PFSK-1 (cell line): Measurements from ENCODE around the gene TNFRSF19.

Experiments
- FOXP2 ChIP-seq: optimal IDR thresholded peaks from 2 replicates; pipeline ENCODE3; 2011; ENCODE audit warnings: borderline replicate concordance, control low read depth, inconsistent platforms; ENCODE audit not compliant: insufficient read depth; ENCODE audit errors: extremely low read length, extremely low read depth
- POLR2AphosphoS5 ChIP-seq: IDR thresholded peaks from 2 replicates; pipeline ENCODE4 v1.6.1; 2012; ENCODE audit warnings: low read depth, mild to moderate bottlenecking, control low read depth, low read length, moderate library complexity
- SIN3A ChIP-seq: IDR thresholded peaks from 2 replicates; pipeline ENCODE4 v1.6.1; 2012; ENCODE audit warnings: mild to moderate bottlenecking, low read length, moderate library complexity, borderline replicate concordance; ENCODE audit not compliant: insufficient read depth
- TAF1 ChIP-seq: IDR thresholded peaks from 2 replicates; pipeline ENCODE4 v1.6.1; 2012; ENCODE audit warnings: low read length, control low read depth, borderline replicate concordance; ENCODE audit not compliant: insufficient read depth
- TF ChIP-seq, protein P1 (sequence below), 2 experiments: IDR thresholded peaks; 2 replicates each; pipeline versions ENCODE4 v1.6.1 to v1.8.0; 2011 to 2012; ENCODE audit warnings: low read depth in 2 of 2, low read length in 2 of 2, control low read depth in 1 of 2, inconsistent platforms in 1 of 2, mild to moderate bottlenecking in 1 of 2, moderate library complexity in 1 of 2; ENCODE audit not compliant: insufficient read depth in 1 of 2

TNFRSF19 gene

GRCh38 chr13:23609874-23610576 lies 39.8 kb downstream of the TNFRSF19 start:
- TF ChIP-seq, protein P1, sequence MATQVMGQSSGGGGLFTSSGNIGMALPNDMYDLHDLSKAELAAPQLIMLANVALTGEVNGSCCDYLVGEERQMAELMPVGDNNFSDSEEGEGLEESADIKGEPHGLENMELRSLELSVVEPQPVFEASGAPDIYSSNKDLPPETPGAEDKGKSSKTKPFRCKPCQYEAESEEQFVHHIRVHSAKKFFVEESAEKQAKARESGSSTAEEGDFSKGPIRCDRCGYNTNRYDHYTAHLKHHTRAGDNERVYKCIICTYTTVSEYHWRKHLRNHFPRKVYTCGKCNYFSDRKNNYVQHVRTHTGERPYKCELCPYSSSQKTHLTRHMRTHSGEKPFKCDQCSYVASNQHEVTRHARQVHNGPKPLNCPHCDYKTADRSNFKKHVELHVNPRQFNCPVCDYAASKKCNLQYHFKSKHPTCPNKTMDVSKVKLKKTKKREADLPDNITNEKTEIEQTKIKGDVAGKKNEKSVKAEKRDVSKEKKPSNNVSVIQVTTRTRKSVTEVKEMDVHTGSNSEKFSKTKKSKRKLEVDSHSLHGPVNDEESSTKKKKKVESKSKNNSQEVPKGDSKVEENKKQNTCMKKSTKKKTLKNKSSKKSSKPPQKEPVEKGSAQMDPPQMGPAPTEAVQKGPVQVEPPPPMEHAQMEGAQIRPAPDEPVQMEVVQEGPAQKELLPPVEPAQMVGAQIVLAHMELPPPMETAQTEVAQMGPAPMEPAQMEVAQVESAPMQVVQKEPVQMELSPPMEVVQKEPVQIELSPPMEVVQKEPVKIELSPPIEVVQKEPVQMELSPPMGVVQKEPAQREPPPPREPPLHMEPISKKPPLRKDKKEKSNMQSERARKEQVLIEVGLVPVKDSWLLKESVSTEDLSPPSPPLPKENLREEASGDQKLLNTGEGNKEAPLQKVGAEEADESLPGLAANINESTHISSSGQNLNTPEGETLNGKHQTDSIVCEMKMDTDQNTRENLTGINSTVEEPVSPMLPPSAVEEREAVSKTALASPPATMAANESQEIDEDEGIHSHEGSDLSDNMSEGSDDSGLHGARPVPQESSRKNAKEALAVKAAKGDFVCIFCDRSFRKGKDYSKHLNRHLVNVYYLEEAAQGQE (IDR thresholded peaks at IDR 0.05; ENCODE audit: insufficient read depth in 1 of 2, low read depth in 2 of 2, low read length in 2 of 2): no peak
- TF ChIP-seq TAF1 (no peak), POLR2AphosphoS5 (no peak), SIN3A (no peak), FOXP2 (no peak)

- no peak for TF ChIP-seq POLR2AphosphoS5
- no peak for TF ChIP-seq FOXP2
- TF ChIP-seq TAF1: no peak
- TF ChIP-seq SIN3A: no peak
- TF ChIP-seq, protein P1 (IDR thresholded peaks at IDR 0.05; ENCODE audit: insufficient read depth in 1 of 2, low read depth in 2 of 2, low read length in 2 of 2): no peak
These were observed 40.8 kb downstream of the TNFRSF19 start for GRCh38 chr13:23610966-23611491.

DNA sequence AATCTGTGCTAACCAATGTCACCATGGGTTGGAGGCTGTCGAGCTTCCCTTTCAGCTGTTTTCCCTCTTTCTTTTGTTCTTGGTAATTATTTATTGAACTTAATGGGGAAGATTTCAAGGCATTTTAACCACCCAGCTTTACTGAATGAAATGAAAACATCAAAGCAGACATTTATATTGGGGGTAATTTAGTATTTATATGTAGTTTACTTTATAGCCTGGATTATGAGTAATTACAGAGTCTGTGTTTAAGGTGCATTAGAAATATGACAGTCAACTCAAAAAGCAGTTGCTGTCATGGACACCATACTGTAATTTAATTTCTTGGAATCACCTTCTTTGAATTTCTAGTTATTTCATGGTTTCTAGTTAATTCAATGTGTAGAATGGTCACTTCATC lies 42.0 kb downstream of the TNFRSF19 start:
- TF ChIP-seq FOXP2 (no peak), SIN3A (no peak), POLR2AphosphoS5 (no peak), TAF1 (no peak)
- TF ChIP-seq, protein P1 (IDR thresholded peaks at IDR 0.05; ENCODE audit: insufficient read depth in 1 of 2, low read depth in 2 of 2, low read length in 2 of 2): no peak

DNA sequence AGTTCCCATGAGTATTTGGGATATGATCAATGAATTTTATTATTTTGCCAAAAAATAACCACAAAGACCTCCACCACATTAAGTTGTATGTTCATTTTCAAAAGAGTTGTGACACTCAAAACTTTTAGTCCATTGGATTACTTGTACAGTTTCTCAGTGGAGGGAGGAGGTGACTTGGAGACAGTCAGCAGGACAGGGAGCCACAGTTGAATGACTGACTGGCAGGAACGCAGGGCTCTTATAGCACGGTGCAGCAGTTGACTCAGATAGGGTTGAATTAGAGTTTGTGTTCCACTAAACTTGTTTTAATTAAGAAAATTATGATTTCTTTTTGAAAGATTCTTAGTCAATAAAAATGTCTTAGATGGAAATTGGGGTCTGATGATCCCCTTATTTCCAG lies 42.5 kb downstream of the TNFRSF19 start:
- TF ChIP-seq, protein P1 (IDR thresholded peaks at IDR 0.05; ENCODE audit: insufficient read depth in 1 of 2, low read depth in 2 of 2, low read length in 2 of 2): no peak
- no peak for TF ChIP-seq POLR2AphosphoS5
- TF ChIP-seq SIN3A: no peak
- no peak for TF ChIP-seq TAF1
- no peak for TF ChIP-seq FOXP2

GRCh38 chr13:23613596-23613995 lies 43.4 kb downstream of the TNFRSF19 start:
- TF ChIP-seq SIN3A (no peak), TAF1 (no peak), POLR2AphosphoS5 (no peak), FOXP2 (no peak)
- TF ChIP-seq, protein P1 (IDR thresholded peaks at IDR 0.05; ENCODE audit: insufficient read depth in 1 of 2, low read depth in 2 of 2, low read length in 2 of 2): no peak
